Measurements from ENCODE around the gene KCNK15. TPM values are rescaled to one million over a fixed set of nuclear protein-coding genes. Genes with fewer than 3 reads are reported as not detected.

The KCNK15 gene
- total RNA-seq, 4 donors from 2014 or later, result 0.57 to 1.9 (median 1.4) TPM

DNA sequence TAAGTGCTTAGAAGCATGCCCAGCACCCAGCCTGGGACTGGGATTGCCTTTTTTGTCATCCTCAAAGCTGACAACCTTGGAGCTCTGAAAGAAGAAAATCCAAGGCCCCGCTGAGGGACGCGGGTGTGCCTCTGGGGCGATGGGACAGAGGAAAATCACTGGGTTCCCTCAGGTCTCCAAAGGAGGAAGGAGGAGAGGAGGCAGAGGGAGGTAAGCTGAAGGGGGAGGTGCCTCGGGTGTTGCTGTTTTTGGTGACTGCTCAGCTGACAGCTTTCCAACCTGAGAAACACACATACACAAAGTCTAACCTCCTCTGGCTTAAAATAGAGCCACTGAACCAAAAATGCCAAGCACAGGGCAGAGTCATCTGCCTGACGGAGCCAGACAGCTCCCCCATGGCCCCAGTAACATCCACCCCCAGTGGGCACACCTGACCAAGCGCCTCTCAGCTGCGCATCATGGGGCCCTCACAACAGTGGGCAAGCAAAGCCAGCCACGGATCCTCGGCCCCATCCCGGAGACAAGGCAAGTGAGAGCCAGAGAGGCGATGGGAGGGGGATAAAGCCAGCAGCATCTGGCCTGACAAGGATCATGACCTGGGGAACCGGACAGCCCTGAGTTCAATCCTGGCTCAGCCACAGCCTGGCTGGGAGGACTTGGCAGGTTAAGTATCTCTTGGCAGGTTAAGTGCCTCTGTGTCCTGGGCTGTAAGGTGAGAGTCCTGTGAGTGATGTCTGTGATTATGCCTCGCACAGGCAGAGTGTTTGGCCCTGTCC, 3.2 kb upstream of the KCNK15 start:
- TF ChIP-seq POLR2A (IDR thresholded peaks at IDR 0.05) (no peak), EP300 (IDR thresholded peaks at IDR 0.05) (no peak), POLR2AphosphoS5 (IDR thresholded peaks at IDR 0.05) (no peak)
- TF ChIP-seq, protein P1, sequence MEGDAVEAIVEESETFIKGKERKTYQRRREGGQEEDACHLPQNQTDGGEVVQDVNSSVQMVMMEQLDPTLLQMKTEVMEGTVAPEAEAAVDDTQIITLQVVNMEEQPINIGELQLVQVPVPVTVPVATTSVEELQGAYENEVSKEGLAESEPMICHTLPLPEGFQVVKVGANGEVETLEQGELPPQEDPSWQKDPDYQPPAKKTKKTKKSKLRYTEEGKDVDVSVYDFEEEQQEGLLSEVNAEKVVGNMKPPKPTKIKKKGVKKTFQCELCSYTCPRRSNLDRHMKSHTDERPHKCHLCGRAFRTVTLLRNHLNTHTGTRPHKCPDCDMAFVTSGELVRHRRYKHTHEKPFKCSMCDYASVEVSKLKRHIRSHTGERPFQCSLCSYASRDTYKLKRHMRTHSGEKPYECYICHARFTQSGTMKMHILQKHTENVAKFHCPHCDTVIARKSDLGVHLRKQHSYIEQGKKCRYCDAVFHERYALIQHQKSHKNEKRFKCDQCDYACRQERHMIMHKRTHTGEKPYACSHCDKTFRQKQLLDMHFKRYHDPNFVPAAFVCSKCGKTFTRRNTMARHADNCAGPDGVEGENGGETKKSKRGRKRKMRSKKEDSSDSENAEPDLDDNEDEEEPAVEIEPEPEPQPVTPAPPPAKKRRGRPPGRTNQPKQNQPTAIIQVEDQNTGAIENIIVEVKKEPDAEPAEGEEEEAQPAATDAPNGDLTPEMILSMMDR (IDR thresholded peaks at IDR 0.05), result no peak
- no peak for DNase-seq (ENCODE audit: low spot score in 2 of 2)
- H3K9me3 ChIP-seq, result no peaks in the 10 kb centered on the region
- H3K36me3 ChIP-seq, result no peaks in the 10 kb centered on the region
- H3K4me1 ChIP-seq, result peaks cover 25% of the 10 kb centered on the region
- no peaks in the 10 kb centered on the region for H3K27me3 ChIP-seq
- H3K4me3 ChIP-seq, result no peak overlapping the region
- WGBS, result 70% methylated on average over 10 of the region's 14 CpGs
- H3K27ac ChIP-seq, result no peak overlapping the region

- no peak for TF ChIP-seq POLR2AphosphoS5 (IDR thresholded peaks at IDR 0.05)
- TF ChIP-seq EP300 (IDR thresholded peaks at IDR 0.05), result no peak
- TF ChIP-seq POLR2A (IDR thresholded peaks at IDR 0.05), result no peak
- TF ChIP-seq, protein P1 (IDR thresholded peaks at IDR 0.05), result no peak
- Histone ChIP-seq H3K9me3 (no peaks in the 10 kb centered on the region), H3K36me3 (no peaks in the 10 kb centered on the region), H3K27ac (no peak overlapping the region), H3K4me1 (peaks cover 30% of the 10 kb centered on the region), H3K27me3 (no peaks in the 10 kb centered on the region), H3K4me3 (no peak overlapping the region)
- 72% methylated on average over 7 of the region's 7 CpGs for WGBS
- no peak for DNase-seq (ENCODE audit: low spot score in 2 of 2)
Observed at GRCh38 chr20:44743080-44743701, 2.5 kb upstream of the KCNK15 start.

DNA sequence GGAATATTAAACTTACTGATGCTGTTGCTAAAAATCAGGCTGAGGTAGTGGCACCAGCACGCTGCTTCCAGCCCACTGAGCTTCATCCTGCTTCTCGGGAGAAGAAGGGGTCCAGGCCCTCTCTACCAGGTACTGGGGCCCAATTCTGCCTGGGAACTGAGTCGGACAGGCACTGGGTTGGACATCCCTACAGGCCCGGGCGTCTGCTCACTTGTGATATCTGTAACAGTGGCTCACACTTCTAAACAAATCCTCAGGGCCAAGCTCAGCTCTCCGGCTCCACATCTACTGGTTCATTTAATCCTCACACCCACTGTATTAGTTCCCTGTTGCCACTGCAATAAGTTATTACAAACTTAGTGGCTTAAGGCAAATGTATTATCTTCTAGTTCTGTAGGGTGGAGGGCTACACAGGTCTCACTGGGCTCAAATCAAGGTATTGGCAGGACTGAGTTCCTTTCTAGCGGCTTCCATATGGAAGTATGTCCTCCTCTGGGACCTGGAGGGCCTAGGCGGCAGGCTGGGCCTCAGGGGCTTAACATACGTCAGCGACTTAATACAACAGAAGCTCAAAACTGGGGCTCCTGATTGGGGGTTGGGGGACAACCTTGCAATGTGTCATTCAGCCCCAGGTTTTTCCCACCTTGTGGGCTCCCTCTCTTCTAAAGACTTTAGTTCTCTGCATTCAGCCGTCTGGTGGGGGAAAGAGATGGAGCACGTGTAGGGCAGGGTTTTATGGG, 1.6 kb upstream of the KCNK15 start:
- Histone ChIP-seq H3K27me3 (no peaks in the 10 kb centered on the region), H3K4me1 (peaks cover 30% of the 10 kb centered on the region), H3K4me3 (no peak overlapping the region), H3K9me3 (no peaks in the 10 kb centered on the region), H3K27ac (no peak overlapping the region), H3K36me3 (no peaks in the 10 kb centered on the region)
- 95% methylated on average over 10 of the region's 12 CpGs for WGBS
- TF ChIP-seq, protein P1 (IDR thresholded peaks at IDR 0.05), result no peak
- TF ChIP-seq POLR2AphosphoS5 (IDR thresholded peaks at IDR 0.05) (no peak), POLR2A (IDR thresholded peaks at IDR 0.05) (no peak), EP300 (IDR thresholded peaks at IDR 0.05) (no peak)
- no peak for DNase-seq (ENCODE audit: low spot score in 2 of 2)

DNA sequence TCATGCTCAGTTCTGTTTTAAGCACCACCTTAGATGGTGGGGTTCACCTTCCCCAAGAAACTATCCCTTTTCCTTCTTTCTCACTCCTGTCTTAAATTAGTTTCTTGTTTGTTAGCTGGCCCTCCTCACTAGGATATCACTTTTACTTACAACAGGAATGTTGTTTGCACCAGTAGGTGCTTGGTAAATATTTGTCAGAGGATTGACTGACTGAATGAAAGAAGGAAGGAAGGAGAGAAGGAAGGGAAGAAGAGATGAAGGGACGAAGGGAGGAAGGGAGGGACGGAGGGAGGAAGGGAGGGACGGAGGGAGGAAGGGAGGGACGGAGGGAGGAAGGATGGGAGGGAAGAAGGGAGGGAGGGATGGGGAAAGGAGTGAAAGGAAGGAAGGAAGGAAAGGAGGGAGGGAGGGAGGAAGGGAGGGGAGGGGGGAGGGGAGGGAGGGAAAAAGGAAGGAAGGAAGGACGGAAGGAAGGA, 505 bp upstream of the KCNK15 start:
- Histone ChIP-seq H3K36me3 (no peaks in the 10 kb centered on the region), H3K9me3 (no peaks in the 10 kb centered on the region), H3K27me3 (peaks cover 9% of the 10 kb centered on the region), H3K4me3 (peak overlapping the region; percentile 61), H3K27ac (peak overlapping the region; percentile 42), H3K4me1 (peaks cover 32% of the 10 kb centered on the region)
- TF ChIP-seq EP300 (IDR thresholded peaks at IDR 0.05), result no peak
- TF ChIP-seq POLR2AphosphoS5 (IDR thresholded peaks at IDR 0.05), result no peak
- TF ChIP-seq, protein P1 (IDR thresholded peaks at IDR 0.05), result no peak
- no peak for TF ChIP-seq POLR2A (IDR thresholded peaks at IDR 0.05)
- no peak for DNase-seq (ENCODE audit: low spot score in 2 of 2)
- 14% methylated on average over 5 of the region's 5 CpGs for WGBS
